Body of pancreas (tissue), 4 donors: ENCODE measurements around the gene PLAC8.

Source experiments
- CTCF ChIP-seq, 7 experiments: fragments of 450-650 bp in 4 of 7; fragments of 200-600 bp in 3 of 7; sonication (generic) in 3 of 7; IDR thresholded peaks; one replicate each; pipeline ENCODE4 v1.5.1; 2016 to 2019; ENCODE audit warnings: antibody characterized with exemption in 7 of 7
- POLR2A ChIP-seq, 3 donors: fragments of 450-650 bp; IDR thresholded peaks; one replicate each; pipeline ENCODE4 v1.6.1; 2016; ENCODE audit warnings: antibody characterized with exemption in 3 of 3, mild to moderate bottlenecking in 2 of 3

- TF ChIP-seq CTCF (IDR thresholded peaks at IDR 0.05) (no peak), POLR2A (IDR thresholded peaks at IDR 0.05) (no peak)
These were observed 6.7 kb upstream of the PLAC8 start for GRCh38 chr4:83121246-83121645.
